Sciatic nerve (tissue), 2 donors: ENCODE data around the gene SERGEF. TPM values are rescaled to one million over a fixed set of nuclear protein-coding genes. Genes with fewer than 3 reads are reported as not detected.

Experiments used
- ATAC-seq: fragments of 200-7000 bp; cut with Tn5 transposase; one replicate; pipeline ENCODE4 v1.9.1; 2020; ENCODE audit warnings: mild to moderate bottlenecking, moderate library complexity
- DNase-seq: peaks from one replicate; pipeline ENCODE4 v3.0.0-alpha.2; 2020; ENCODE audit warnings: low spot score
- intact Hi-C: fragments of 100-400 bp; cut with DNase I; formaldehyde crosslinking; loops from one replicate; pipeline ENCODE4 v1.14.2; 2022
- total RNA-seq: library from RNA; stranded (reverse); fragmentation: NEBNext Ultra II Directional; extraction: Animal tissue kit (Norgen Biotek cat#: 25700); gene quantifications from one replicate; pipeline ENCODE4 v1.2.1, GENCODE V29; 2021
- donor health status: DM: no; HTN: no; CAD: no.
- donor health status: DM: no; HTN: no; CAD: no.

The SERGEF gene
- total RNA-seq: 44.1 TPM

DNA sequence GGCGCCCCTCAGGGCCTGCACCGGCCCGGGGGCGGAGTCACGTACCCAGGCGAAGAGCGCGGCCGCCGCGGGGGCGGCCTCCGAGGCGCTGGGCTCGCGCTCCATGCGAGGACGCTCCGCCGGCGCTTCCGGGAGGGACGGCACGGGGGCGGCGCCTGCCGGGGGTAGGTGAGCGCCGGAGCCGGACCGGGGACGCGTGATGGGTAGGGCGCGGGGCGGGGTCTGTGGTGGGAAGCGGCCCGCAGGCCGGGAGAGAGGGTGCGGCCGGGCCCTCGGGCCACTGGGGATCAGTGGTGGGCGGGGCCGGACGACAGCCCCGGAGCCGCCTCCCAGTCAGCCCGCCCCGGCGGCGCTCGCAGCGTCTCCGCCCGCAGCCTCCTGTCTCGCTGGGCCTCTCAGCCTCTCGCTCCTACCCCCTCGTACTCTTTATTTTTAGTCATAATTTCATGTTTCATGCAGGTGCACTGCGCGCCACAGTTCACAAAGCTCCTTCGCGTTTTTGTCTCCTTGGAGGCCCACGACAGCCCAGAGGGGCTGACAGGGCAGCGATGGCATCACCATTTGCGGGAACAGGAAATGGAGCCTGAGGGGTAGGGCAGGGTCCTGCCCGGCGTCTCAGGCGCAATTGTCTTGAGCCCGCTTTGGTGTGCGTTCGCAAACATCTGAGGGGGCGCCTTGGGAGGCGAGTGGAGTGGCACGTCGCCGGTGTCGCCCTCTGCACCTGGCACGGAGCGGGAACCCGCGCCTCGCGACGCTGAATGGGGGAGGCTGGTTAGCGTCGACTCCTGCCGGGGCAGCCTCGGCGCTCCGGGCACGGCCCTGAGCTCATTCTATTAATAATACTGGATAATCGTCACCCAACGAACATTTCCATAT is at the start of gene SERGEF:
Gene SERGEF, minus strand, starts transcription at position 142 of the 876 bp plus-strand sequence. Its CDS starts 37 bp downstream, at position 105.
- DNase-seq: peak; percentile 93
- ATAC-seq: peak; percentile 97
- intact Hi-C loops: no loop called here

DNA sequence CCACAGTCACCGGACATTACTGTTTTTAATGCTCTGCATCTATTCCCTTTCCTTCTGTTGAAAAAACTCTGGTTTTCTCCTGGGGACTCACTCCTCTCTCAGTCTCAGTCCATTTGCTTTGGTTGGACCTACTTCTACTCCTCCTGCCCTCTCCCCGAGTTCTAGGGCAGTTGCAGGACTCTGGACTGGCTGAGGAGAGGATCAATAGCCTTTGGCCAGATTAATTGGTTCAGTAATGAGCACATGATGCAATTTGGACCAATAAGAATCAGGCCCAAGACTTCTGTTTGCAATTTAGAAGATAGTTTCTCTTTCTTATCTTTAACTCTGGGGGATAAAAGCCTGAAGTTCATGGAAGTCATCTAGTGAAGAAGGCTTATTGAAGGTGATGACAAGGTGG is 48.5 kb upstream of the SERGEF start:
- DNase-seq (no peak), ATAC-seq (no peak)
- intact Hi-C loops: no loop called here

DNA sequence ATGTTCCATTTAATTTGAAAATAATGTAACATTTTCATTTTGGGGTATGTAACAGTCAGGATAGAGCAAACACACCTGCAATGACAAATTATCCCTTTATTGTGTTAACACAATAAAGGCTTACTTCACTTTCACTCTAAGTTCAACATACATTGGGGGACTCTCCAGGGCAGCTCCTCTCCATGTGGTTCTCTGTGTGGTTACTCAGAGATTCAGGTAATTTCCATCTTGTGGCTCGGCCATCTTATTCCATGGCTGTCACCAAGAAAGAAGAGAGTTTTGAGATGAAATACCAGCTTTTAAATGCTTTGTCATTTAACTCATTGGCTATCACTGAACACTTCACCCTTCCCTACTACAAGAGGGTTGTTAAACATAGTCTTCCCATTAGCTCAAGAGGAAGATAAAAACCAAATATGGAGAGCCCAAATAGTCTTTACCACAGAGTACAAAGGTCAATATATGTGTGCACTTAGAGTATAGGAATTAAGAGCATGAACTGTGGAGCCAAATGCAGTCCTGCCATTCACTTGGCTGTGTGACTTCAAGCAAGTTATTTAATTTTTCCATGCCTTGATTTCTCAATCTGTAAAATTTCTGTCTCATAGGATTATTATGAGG is 43.8 kb upstream of the SERGEF start:
- DNase-seq: no peak
- ATAC-seq: no peak
- intact Hi-C loops: no loop called here

DNA sequence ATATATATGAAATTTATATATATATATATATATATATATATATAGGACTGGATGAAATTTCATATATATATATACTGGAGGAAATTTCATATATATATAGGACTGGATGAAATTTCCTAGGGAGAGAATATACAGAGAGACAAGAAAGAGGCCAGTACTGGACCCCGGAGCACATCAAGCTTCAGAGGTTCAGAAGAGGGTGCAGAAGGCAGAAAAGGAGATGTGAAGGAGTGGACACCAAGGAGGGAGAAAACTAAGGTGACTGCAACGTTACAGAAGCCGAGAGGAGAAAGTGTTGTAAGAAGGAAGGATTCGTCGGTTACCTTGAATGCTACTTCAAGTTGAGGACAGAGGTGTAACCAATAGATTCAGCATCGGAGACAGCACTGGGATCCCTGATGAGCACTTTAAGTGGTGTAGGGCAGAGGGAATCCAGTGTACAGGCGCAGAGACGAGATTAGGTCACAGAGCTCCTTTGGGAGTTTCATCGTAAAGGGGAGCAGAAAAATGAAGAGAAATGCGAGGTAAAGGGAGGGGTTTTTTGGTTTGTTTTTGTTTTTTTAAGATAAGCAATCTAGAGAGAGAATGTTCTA is 41.8 kb upstream of the SERGEF start:
- DNase-seq (no peak), ATAC-seq (no peak)
- intact Hi-C loops: no loop called here

DNA sequence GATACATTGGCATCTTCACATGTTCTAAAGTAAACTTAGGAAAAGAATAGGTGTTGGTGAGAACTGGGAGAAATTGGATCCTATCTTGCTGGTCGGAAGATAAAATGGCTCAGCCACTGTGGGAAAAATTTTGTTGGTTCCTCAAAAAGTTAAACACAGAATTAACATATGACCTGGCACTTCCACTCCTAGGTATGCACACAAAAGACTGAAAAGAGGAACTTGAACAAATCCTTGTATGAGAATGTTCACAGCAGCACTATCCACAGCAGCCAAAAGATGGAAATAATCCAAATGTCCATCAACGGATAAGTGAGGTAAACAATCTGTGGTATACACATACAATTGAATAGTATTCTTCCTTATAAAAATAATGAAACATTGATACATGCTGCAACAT is 38.0 kb upstream of the SERGEF start:
- DNase-seq (no peak), ATAC-seq (no peak)
- intact Hi-C loops: no loop called here

DNA sequence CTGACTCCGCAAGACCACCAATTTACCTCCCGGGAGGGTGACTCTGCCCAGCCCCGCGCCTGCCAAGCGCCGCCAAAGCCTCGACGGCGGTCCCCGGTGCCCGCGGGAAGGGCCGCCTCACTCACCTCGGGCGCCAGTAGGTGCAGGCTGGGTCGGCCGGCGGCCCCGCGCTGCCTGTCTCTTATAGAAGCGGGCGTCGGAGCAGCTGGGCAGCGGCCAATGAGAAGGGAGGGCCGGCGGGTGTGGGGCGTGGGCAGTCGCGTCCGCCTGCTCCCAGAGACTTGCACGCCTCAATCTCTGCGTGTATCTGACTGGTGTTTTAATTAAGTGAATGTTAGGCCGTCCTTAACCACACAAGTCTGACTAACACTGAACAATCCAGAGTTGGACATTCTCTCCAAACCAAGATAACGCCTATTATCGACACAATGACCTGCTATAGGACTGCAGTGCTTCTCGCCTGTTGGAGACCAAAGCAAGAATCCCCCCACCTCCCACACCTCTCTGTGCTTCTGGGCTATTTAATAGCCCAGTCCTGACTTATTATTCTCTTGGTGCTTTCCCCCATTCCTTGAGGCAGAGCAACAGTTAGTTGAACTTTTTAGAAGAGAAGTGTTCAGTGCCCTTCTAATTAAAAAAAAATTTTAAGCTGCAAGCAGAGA is 33.4 kb upstream of the SERGEF start, which contains the start of gene TPH1:
Gene TPH1, minus strand, starts transcription at position 154 of the 662 bp plus-strand sequence. CDS start 5,507 bp downstream, outside the sequence.
- ATAC-seq (no peak), DNase-seq (no peak)
- intact Hi-C loops: no loop called here

DNA sequence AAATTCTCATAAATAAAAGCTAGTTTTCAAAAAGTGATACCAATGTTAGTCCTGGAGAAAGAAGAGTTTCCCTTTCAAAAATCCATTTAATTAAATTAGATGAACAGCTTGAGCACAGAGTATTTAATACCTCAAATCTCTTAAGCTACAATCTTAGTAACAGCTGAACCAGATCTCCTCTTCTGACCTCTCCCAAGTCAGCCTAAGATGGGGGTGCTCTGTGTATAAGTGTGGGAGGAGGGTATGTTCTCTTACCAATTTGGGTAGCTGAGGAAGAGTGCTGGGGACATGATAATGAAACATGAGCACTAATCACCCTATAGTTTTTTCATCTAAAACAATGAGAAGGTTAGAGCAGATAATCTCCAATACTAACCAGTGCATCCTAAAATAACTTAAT is 23.6 kb upstream of the SERGEF start:
- ATAC-seq (no peak), DNase-seq (no peak)
- intact Hi-C loops: no loop called here

DNA sequence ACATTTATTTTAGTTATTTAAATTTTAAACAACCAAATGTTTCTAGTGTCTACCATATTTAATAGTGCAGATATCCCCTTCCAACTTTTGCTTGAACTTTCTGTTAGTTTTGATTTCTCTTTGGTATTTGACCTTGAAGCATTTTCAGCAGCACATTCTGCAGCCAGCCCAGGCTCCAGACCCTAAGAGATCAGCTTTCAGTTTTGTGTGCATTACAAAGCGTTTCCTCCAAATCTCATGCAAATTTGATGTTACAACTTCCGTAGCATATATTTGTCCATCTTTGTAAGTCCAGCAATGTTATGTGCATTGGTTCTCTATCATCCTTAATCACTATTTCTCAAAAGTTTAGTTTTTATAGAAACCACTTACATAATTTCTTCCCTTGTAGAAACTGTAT is 14.6 kb upstream of the SERGEF start:
- DNase-seq: no peak
- ATAC-seq: no peak
- intact Hi-C loops: no loop called here

DNA sequence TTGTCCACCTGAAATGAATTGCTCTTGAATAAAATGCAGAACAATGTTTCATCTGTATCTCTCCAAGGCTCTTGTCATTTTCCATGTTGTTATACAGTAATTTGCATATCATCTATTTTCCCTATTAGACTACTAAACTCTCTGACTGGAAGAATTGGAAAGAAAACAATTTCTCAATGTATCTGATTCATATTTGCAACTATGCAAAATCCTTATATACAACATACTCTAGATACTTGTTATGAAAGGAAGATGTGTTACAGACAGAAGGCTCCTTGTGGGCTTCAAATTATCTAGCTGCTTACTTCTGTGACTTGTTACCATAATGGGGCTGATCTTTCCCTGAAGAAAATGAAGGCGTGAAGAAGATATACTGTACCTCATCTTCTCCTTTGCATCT is 9.6 kb upstream of the SERGEF start:
- intact Hi-C loops: no loop called here
- DNase-seq (no peak), ATAC-seq (no peak)

DNA sequence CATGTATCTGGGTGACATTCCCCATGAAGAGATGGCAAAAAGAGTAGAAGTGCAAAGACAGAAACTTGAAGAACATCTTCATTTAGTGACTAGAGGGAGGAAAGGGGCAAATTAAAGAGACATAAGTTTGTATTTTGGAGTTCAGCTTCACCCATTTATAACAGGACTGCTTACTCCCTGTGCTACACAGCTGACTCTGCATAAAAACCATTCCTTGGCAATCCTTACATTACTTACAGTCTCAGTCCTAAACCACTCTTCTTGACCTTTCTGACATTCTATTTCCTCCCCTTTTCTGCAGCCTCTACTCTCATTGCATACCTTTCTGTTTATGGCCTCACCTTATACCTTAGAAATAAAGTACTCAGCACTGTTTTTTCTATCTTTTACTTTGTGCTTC is 6.8 kb upstream of the SERGEF start:
- DNase-seq: no peak
- intact Hi-C loops: no loop called here
- no peak for ATAC-seq

DNA sequence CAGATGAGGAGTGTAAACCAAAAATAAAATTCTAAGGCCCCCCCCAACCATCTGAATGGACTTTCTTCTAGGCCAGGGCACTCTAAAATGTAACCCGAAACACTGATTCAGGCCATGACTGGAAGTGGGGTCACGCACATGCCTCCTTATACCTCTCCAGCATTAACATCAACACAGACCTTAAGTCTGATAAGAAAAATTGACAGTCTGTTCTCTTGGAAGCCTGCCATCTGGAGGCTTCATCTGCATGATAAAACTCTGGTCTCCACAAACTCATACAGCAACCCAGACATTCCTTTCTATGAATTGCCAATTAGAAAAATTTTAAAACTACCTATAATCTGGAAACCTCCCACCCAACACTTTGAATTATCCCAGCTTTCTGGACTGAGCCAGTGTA is 3.9 kb upstream of the SERGEF start:
- no peak for DNase-seq
- ATAC-seq: no peak
- intact Hi-C loops: no loop called here

DNA sequence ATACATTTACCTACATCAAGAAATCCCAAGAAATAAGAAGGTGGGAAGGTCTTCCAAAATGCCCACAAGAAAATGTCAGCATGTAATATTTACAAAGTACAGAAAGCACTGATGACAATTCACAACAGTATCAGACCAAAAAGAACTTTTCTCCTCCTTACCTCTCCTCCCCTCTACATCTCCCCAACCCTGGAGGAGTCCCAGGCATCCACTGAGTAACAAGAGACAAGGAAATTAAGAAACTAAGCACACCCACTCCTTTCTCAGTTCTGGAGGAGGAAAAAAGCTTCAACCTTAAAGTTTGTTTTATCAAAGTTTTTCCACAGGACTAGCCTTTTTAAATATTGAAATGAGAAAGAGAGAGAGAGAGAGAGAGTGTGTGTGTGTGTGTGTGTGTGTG is 2.0 kb upstream of the SERGEF start:
- DNase-seq: no peak
- no peak for ATAC-seq
- intact Hi-C loops: no loop called here

DNA sequence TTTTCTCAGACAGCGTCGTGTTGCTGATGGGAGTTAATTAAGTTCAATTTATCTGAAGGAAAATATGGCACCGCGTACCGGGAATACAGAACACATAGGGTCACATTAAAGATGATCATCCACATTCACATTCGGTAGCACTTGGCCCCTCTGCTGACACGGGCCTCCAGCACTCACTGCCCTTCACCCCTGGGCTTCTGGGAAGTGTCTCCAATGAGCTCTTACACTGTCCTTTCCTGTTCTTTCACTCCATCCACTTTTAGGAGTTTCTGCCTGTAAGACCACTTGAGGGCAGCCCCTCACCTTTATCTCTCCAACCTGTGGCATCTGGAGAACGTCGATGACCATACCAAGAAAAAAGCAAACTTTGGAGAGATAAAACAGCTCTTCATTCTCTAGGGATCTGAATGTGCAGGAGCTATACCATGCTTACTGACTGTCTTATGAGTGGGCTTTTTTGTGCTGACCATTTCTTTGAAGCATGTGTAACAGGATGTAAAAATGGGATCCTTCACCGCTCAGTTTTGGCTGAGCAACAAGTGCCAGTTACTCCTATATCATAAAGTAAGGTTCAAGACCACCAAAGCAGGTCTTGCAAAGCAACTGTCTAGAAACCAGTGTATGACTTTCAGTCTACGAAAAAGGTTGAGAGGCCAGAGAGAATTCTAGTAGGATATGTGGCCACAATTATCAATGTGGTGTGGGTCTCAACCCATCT is 1.1 kb upstream of the SERGEF start:
- intact Hi-C loops: no loop called here
- DNase-seq (no peak), ATAC-seq (no peak)

DNA sequence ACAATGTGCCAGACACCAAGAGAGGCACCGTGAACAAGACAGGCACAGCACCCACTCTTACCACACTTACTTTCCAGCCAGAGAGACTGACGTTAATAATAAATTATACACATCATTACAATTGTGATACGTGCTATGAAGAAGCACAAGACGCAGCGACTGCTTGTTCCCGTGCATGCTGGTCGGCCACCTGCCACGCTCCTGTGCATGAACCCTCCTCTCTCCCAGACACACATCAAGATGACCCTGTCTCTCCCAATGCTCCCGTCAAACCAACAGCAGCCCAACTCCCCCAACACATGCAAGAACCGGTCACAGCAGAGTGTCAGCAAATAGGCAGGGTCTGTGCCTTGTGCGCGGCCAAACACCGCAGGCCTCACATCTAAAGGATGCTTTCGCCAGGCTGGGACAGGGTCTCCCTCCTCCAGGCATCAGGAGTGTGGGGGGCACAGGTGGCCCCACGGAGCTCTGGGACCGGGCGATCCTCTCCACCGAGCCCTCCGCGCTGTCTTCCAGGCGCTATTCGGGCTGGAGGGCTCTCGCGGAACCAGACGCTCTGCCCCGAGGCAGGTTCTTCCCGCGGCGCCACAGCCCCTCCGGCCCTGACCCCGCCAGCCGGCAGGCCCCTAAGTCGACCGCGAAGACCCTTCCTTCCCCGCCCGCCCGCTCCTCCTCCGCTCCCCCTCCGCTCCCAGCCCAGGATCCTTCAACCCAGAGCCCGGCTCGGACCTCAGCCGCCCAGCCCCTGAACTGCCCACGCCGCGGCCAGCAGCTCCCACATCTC is 533 bp downstream of the SERGEF start:
- ATAC-seq (peak; percentile 25), DNase-seq (no peak)
- intact Hi-C loops: no loop called here

DNA sequence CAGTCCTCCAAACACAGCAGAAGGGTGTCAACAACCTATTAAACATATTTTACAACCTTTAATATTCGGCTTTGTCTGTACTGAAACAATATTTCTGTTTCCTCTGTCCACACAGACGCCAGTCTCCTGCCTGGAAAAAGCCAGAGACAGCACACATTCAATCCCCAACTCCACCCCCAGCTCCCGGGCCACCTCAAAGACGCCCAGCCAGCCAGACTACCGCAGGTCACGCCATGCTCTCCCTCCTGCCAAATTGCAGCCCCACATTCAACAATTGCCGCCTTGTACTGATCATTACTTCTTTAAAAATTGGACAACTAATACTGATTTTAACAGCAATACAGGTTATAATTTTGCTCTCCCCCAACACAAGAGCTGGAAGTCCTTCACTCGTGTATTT is 1.2 kb downstream of the SERGEF start:
- ATAC-seq (no peak), DNase-seq (peak; percentile 59)

DNA sequence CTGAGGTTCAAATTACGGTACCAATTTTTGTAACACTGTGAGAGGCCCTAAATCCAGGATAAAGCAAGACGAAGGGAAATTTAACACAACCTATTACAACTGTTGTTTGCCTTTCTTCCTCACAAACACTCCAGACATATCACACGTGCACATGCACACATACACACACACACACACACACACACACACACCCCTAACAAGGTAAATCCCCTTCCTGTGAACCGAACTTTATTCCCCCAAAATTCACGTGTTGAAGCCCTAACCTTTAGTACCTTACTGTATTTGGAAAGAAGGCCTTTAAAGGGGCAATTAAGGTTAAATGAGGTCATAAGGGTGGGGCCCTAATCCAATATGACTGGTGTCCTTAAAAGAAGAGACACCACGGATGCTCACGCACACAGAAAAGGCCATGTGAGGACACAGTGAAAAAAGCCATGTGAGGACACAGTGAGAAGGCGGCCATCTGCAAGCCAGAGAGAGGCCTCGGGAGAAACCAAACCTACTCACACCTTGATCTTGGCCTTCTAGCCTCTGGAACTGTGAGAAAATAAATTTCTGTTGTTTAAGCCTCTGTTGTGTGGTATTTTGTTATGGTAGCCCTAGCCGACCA is 1.8 kb downstream of the SERGEF start:
- DNase-seq: no peak
- ATAC-seq: no peak
- intact Hi-C loops: no loop called here

More for the DNA sequence above, 1.2 kb downstream of the SERGEF start:
- intact Hi-C loops: no loop called here

DNA sequence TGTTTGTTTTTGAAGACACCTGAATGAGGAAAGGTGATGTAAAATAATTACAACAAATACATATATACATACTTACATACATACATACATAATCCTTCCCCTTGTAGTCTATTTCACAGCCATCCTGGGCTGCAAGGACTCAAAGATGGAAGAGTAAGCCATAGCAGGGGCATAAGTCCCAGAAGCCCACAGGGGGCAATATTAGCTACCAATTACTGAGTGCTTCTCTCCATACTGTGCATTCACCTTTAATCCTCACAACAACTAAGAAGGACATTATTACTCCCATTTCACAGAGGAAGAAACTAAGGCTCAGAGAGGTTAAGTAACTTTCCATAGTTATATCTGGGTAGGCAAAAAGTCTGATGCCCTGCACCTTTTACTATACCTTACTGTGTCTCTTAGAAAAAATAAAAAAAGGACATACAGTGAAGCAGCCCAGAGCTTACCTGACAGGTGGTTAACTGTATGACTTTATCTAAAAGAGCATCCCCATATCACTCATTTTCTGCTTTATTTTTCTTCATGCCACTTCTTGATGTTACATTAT is 2.7 kb downstream of the SERGEF start:
- no peak for ATAC-seq
- intact Hi-C loops: no loop called here
- no peak for DNase-seq
